Neural progenitor cell (in vitro differentiated cells): Measurements from ENCODE around the gene DIO3.

Experiments
- CTCF ChIP-seq: fragments of 200-600 bp; sonication (generic); IDR thresholded peaks from 2 replicates; pipeline ENCODE4 v1.5.1; 2017; ENCODE audit warnings: antibody characterized with exemption, mild to moderate bottlenecking
- EZH2 ChIP-seq: fragments of 200-600 bp; sonication (generic); IDR thresholded peaks from 2 replicates; pipeline ENCODE4 v1.6.1; 2017; ENCODE audit warnings: antibody characterized with exemption, mild to moderate bottlenecking, moderate library complexity
- EZH2phosphoT487 ChIP-seq: fragments of 200-600 bp; sonication (generic); IDR thresholded peaks from 2 replicates; pipeline ENCODE4 v1.6.1; 2017; ENCODE audit warnings: antibody characterized with exemption

GRCh38 chr14:101518611-101519473, 42.5 kb upstream of the DIO3 start:
- TF ChIP-seq CTCF = no peak
- no peak for TF ChIP-seq EZH2
- TF ChIP-seq EZH2phosphoT487 = no peak
